Right lung (tissue), 5 donors: ENCODE measurements around the gene ACTA2. TPM values are rescaled to one million over a fixed set of nuclear protein-coding genes. Genes with fewer than 3 reads are reported as not detected.

Source experiments
- DNase-seq, 2 donors: peaks; one replicate each; pipeline ENCODE4 v3.0.0-alpha.2; 2013
- polyA plus RNA-seq, 5 donors: library from polyadenylated mRNA; unstranded; fragments of 120-200 nt; gene quantifications; one replicate each; pipeline versions ENCODE4 v1.2.1 to v1.2.3, GENCODE V29; 2013; ENCODE audit warnings: inconsistent platforms in 1 of 5, low replicate concordance in 1 of 5; ENCODE audit not compliant: insufficient read length in 5 of 5, insufficient read depth in 1 of 5

Gene ACTA2
- polyA plus RNA-seq, 5 donors = 392 to 763 (median 536) TPM

DNA sequence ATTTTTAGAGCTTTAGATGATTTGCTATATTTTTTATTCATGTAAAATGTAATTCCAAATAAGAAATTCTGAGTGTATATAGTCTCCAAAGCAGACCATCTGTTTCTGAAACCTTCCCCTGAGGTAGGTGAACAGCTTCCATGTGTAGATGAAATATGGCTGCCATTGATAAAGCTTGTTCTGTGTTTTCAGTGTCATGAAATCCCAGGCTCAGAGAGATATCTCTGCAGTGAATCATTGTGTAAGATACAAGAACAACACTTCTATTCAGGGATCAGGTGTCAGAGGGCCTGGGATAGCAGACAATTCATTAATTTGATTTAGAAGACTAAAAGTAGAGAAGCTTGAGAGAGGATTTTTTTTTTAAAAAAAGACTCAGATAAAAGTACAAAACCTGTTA lies 29.1 kb downstream of the ACTA2 start:
- no peak for DNase-seq

DNA sequence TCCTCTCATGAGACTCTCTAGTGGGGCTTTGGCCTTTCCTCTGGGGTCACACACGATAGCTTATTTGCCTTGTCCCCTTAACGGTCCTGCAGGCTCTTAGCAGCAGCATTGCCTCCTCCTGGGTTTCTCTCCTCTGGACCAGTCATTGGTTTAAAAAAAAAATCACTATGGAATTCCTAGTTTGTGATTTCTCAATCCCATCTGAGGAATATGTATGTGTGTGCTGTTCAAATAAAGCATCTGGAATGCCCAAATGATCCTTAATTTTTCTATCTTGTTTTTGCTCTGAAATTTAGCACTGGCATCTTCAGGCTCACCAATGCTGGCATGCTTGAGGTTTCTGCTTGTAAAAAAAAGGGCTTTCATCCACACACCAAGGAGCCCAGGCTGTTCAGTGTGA lies 30.5 kb downstream of the ACTA2 start:
- no peak for DNase-seq

DNA sequence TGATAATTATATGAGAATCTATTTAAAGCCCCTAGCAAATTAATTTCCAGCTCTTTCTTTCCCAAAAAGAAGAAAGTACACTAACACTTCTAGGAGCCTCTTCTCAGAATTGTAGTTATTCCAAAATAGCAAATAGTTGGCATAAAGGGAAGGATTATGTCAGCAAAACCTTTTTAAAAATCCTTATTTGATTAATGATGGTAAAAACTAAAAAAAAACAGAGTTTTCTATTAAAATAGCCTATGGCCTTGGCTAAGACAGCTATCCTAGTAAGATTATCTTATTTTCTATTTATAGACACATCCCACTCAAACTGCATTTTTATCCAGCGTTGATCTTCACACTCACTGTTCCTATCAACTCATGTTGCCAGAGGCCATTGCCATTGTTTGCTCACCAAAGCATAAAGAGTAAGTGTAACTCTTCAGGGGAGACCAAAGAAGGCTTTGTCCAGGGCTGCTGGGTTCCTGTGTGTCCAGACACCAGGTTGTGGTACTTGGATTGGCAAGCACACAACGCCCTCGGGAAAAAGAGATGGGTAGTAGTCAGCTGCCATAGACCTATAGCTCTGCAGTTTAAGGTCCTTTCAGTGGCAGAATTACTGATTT lies 31.5 kb downstream of the ACTA2 start:
- DNase-seq = no peak

DNA sequence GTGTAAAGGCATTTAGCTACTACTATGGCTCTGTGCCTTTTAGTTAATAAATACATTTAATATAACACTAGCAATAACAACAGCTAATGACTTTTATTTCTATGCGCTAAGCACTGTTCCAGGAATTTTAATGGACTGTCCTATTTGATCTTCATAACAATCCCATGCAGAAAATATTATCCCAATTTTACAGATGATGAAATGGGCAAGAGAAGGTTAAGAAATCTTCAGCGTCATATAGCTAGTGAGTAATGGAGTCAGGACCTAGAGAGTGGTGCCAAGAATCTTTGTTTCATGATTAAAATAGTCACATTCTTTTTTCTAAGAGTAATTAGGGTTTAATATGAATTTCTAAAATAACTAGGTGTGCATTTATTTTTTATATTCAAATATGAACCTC lies 32.4 kb downstream of the ACTA2 start:
- no peak for DNase-seq

DNA sequence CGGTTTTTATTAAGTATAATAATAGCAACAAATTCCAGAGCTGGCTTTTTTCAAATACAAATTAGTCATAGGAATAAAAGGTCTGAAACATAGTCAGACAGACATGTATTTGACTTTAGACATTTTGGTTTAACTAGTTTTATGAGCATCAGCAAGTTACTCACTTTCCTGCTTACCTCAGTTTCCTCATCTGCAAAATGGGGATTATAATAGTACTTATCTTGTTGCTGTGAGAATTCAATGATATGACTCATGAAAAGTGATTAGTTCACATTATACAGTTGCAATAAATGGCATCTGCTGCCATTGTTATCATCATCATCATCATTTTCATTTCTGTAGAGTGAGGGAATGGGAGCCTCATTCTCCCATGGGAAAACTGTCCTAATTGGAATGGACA lies 33.5 kb downstream of the ACTA2 start:
- DNase-seq = no peak

DNA sequence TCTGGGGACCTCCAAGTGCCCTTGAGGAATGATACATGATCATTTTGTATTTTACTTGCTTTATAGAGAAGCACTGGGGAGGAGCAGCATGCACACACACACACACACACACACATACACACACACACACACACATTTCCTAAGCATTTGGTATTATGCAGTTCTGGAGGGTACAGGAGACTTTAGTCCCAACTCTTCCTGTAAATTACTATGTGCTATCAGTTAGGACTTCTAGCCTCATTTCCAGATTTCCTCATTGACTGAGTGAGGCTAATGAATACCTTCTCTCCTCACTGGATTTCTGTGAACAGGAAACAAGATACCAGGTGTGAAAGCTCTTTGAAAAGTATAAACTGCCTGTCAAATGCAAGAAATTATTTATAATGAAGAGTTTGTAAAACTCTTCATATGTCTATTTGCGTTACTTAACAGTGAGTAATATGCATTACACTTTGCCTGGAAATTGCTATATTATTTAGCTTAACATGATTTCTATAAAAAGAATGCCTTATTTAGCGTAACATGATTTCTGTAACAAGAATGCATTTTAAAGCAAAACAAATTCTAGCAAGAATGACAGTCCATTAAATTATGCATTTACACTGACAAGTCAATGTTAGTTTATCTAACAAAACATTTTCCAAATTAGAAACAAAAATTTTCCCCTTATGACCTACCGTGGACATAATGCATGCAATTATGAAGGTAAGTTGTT lies 34.2 kb downstream of the ACTA2 start:
- no peak for DNase-seq

DNA sequence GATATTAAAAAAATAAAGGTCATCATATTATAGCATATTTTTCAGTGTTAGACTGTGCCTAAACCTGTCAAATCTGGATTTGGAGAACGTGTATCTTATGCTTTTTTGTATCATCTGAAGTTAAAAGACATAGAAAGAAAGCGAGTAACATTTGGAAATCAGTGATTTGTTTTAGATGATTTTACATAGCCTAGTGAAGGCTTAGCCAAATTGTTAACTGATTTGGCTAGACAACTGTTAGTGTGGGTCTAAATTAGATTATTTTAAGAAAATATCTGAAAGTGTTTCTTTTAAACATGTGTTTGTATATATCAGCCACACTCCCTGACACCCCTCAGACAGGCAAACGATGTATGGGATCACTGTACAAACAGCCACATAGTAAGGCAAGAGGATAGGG lies 35.6 kb downstream of the ACTA2 start:
- no peak for DNase-seq

DNA sequence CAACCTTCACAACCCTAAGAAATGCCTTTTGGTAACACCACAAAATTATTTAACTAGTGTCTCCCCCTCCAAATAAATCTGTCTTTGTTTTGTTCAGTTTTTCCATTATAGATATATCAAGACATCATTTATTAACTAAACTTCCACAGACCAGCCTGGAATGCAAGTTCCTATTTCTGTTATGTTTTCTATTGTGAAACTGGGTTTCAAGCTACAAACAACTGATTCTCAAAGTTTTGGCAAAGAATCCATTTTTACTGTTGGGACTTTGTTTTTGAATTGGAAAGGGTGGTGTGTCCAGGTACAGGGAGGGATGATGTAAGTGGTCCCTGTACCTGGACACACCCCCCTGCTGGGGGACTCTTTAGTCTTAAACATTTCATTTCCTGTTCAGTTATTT lies 36.3 kb downstream of the ACTA2 start:
- DNase-seq = no peak

DNA sequence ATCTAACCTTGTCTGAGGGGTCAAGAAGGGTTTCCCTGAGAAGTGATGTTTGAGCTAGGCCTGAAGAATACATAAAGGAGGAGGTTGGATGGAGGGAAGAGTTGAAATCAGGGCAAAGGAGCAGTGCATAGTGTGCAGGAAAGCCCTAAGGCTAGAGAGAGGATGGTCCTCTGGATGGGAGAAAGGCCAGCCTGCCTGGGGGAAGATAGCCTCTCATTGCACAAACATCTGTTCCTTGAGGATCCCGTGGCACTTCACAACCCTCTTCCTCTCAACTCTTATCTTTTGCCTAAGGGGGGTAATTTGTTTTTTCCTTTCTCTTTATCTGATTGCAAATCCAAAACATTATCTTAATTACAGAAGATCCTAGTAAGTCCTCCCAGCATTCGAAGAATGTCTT lies 36.8 kb downstream of the ACTA2 start:
- no peak for DNase-seq

DNA sequence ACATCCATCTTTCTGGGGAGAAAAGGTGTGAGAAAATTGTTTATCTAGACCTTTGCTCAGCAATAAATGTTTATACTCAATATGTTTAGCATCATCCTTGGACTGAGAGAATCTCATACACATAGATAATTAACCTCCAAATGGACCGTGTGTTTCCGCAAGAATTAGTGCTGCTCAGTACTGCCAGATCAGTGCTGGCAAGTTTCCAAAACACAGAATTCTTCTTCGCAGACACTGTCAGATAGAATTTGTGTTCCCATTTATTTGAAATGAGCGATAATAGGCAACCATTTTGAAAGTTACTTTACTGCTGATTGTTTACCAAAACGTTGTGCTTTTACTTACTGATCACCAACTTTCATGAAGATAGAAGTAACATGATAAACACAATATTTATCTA lies 38.8 kb downstream of the ACTA2 start:
- no peak for DNase-seq

DNA sequence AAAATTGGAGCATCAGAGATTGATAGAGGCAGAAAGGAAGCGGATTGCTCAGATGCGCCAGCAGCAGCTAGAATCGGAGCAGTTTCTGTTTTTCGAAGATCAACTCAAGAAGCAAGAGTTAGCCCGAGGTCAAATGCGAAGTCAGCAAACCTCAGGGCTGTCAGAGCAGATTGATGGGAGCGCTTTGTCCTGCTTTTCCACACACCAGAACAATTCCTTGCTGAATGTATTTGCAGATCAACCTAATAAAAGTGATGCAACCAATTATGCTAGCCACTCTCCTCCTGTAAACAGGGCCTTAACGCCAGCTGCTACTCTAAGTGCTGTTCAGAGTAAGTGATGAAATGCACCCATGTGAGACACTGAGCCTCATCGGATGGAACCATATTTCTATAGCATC lies 39.4 kb downstream of the ACTA2 start:
- DNase-seq = no peak

DNA sequence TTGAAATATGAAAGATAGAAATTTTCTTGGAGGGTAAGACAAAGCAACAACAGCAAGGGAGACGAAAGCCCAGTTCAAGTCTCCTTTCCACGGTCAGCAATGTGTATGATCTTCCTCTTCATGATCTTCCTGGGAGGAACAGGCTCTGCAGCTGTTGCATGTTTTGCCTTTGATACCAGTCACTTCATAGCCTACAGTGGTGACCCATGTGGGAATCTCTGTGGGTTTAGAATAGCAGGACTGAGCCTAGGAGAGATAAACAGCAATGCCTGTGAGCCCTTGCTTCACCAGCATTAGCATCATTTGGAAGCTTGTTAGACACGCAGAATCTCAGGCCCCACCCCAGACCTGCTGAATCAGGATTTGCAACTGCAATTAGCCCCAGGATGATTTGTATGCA lies 40.7 kb downstream of the ACTA2 start:
- no peak for DNase-seq

DNA sequence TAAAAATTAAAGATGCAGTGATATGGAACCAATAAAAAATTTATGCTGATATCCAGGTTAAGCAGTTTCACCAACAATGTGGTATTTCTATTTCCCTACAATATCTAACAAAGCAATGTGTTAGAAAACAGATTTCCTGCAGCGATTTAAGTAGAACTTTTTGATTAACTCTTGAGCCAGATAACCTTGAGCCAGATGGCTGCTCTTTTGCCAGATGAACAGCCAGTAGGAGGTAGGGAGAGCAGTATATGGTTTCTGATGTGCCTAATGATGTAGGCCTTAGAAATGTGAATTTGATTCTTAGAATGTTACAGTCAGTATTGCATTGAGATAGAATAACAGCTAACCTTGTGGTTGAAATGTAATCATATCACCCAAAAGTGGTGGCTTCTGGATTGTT lies 41.5 kb downstream of the ACTA2 start:
- no peak for DNase-seq

DNA sequence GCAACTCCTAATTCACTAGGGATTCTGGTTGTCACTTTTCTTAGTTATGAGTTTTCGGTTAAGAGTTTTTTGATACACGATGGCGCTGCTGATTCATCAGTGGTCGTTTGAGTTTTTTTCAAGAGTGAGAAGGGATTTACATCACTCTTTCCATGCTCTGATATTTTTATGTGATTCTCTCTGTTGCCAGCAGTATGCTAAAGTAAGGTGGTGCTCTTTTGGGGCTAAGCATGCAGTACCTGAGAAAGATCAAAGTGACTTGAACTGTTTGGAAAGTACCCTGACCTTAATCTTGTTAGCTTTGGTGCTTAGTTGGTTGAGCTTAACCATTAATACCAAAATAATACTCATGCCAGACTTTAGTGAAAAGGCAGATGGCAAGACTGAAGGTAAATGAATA lies 44.4 kb downstream of the ACTA2 start:
- DNase-seq = no peak

DNA sequence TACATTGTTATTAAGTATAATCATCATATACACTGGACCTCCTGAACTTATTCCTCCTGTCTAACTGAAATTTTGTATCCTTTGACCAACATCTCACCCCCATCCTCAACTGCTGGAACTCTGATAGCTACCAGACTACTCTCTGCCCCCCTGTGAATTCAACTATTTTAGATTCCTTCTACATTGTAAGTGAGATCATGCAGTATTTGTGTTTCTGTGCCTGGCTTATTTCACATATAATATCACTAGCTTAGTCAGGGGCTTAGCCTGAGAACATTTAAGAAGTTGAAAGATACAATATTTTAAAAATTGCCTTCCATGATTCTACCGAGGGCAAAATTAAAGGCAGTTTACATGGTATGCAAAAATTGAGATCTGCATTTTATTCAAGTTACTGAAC lies 45.7 kb downstream of the ACTA2 start:
- DNase-seq = no peak

DNA sequence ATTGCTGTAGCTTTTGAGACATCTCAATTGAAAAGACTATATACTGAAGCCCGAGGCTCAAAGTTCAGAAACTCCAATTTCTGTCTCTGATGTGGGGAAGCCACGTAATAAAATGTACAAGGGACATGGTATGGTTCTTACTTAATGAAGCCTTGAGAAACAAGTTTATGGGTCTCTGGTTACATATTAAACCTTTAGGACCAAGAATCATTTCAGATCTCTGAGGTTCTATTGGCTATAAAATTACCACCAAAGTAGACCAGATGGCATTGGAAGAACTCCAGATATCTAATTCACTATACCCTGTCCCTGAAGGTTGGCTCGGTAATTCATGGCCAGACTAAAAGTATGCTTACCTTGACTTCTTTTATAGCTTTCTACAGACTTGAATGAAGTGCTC lies 48.9 kb downstream of the ACTA2 start:
- no peak for DNase-seq

DNA sequence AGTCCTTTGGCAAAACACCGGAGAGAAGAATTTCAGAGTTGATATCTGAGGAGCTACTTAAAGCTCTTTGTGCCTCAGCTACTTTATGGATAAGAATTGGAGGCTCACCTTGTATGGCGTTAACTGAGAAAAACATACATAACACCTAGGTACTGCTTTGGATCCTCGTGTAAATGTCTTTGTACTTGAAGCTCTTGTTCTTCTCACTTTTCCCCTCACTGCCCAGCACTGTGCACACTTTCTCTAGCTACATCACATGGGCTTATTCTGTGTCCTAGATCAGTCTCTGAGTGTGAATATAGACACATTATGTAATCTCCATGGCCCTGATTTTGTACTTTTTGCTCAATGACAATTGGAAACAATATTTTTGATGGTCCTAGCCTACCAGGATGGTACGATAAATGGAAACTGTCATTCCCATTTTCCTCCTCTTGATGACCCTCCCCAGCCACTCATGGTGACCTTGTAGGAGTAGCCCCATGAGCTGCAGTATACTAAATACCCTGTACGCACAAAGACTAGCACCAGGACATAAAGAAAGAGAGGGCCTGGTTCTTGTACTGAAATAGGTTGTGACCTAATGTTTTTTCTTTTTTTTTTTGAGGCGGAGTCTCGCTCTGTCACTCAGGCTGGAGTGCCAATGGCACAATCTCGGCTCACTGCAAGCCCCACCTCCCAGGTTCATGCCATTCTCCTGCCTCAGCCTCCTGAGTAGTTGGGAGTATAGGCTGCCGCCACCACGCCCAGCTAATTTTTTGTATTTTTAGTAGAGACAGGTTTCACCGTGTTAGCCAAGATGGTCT lies 50.4 kb downstream of the ACTA2 start:
- DNase-seq = no peak

DNA sequence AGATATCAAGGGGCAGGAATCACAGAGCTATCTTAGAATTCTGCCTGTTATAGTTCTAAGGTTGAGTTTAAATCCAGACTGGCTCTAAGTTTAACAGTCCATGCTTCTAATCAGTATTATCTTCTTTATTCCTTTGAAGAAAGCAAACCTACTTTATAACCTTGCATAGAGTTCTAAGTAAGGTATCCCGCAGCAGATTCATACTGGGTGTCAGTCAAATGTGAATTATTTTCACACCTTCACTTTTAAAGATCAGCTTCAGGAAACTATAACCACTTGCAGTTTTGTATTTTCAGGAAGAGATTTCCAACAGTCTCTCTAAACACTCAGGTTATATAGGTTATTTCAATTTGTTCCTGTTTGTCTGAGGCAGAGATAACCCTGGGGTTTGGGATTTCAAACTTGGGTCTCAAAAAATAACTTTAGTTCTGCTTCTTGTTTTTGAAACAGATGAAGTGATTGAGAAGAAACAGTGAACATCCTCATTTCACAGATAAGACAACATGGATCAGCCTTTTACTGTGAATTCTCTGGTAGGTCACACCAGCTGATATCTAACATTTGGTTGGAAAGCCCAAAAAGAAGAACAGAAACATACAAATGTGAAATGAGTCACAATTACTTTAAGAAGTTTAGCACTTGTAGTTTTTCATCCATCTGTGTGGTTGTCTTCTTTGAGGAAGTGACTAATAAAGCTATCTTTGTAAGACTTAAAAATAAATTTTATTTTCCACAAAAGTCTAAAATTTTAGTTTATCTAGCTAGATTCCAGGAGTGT lies 51.2 kb downstream of the ACTA2 start:
- no peak for DNase-seq

DNA sequence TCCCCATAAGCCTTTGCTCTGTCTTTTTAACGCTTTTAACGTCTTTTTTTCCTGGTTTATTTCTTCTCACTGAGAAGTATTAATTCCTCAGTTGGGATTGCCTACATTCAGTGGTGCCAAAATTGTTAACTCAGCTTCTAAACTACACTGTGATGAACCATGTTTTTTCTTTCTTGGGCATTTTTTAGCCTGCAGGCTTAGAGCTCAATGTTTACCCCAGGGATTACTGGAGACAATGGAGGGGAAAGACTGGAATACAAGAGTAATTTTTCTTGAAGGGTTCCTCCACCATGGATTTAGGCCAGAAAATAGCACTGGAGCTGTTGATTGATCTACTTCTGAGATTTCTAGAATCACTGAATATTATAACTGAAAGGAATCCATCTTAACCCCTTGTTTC lies 52.7 kb downstream of the ACTA2 start:
- DNase-seq = no peak

DNA sequence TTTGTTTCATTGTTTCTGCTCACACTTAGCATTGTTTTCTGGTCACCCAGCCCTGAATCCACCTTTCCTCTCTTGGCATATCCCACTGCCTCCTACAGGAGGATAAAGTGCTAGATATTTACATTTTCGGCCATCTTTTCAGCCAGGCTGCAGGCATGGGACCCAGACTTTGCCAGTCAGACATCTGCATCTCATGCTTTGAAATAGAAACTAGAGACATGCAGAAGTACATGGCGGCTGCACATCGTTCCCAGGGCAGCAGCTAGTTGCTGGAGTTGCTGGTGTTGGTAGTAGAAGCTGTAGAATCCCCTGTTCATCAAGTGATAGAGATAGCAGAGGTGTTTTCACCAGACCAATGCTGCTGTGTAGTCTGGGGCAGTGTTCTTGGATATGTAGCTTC lies 53.8 kb downstream of the ACTA2 start:
- DNase-seq = no peak

DNA sequence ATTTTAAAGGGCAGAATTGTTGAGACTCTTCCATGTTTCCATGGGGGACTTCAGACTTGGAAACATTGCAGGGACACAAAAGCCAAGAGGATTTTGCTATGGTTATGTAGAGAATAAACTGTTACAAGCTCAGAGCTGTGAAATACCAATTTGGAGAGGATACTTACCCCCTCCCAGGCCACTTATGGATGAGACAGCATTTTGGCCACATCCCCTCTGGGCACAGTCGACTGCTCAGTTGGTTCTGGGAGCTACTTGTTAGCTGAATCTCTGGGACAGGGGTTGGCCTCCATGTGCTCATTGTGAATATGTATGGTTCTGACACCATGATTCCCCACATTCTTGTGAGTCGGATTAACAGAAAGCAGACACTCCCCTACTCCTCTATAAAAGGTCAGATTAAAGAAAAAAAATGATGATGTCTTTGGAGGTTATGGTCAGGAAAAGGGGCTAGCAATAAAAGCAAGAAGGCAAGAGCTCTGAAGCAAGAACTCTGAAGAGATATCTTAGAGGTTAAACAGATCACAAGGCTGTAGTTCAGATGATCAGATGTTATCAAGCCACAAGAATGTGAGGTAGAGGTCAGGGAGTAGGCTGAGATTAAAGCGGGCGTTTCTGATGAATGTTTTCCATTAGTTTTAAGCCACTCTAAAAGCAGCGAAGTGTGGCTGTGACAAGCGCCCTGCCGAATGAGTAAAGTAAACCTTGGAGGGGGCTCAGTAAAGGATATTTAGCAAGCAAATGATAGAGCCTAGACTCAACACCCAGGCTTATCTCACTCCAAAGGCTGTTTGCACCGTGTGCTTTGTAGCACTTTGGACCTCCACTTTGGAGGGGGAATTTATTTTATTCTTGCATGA lies 55.3 kb downstream of the ACTA2 start:
- DNase-seq = no peak
